Endothelial cell (in vitro differentiated cells): ENCODE data around the gene CRTAC1. TPM values are rescaled to one million over a fixed set of nuclear protein-coding genes. Genes with fewer than 3 reads are reported as not detected.
A peak's percentile ranks its signal among the peaks of the same experiment; 100 is the strongest.

Experiments
- DNase-seq: peaks from one replicate; pipeline ENCODE4 v3.0.0; 2021; ENCODE audit warnings: low spot score
- H3K27ac Mint-ChIP-seq: one replicate; pipeline ENCODE4 v1.8.0; 2021; ENCODE audit warnings: mixed read lengths, inconsistent platforms; ENCODE audit not compliant: unreplicated experiment
- H3K27me3 Mint-ChIP-seq: one replicate; pipeline ENCODE4 v1.8.0; 2021; ENCODE audit warnings: mild to moderate bottlenecking, moderate library complexity, mixed read lengths, inconsistent platforms; ENCODE audit not compliant: unreplicated experiment
- H3K36me3 Mint-ChIP-seq: one replicate; pipeline ENCODE4 v1.8.0; 2021; ENCODE audit warnings: mild to moderate bottlenecking, low read depth, mixed read lengths, inconsistent platforms; ENCODE audit not compliant: unreplicated experiment
- H3K4me1 Mint-ChIP-seq: one replicate; pipeline ENCODE4 v1.8.0; 2021; ENCODE audit warnings: mild to moderate bottlenecking, mixed read lengths, inconsistent platforms; ENCODE audit not compliant: unreplicated experiment
- H3K4me3 Mint-ChIP-seq: one replicate; pipeline ENCODE4 v1.8.0; 2021; ENCODE audit warnings: mild to moderate bottlenecking, mixed read lengths, inconsistent platforms; ENCODE audit not compliant: unreplicated experiment
- H3K9me3 Mint-ChIP-seq: one replicate; pipeline ENCODE4 v1.8.0; 2021; ENCODE audit warnings: mixed read lengths, inconsistent platforms; ENCODE audit not compliant: unreplicated experiment
- total RNA-seq: library from RNA; stranded (reverse); fragmentation: NEBNext Ultra II Directional; extraction: Animal tissue kit (Norgen Biotek cat#: 25700); gene quantifications from one replicate; pipeline ENCODE4 v1.2.1, GENCODE V29; 2021; ENCODE audit not compliant: unreplicated experiment
- TF ChIP-seq, protein P1 (sequence below): fragments of 200-600 bp; sonication (generic); IDR thresholded peaks from one replicate; pipeline ENCODE4 v1.5.0; 2021; ENCODE audit warnings: antibody characterized with exemption; ENCODE audit not compliant: unreplicated experiment

The CRTAC1 gene
- total RNA-seq, 1 donor from 2014 or later, result 37.3 TPM

DNA sequence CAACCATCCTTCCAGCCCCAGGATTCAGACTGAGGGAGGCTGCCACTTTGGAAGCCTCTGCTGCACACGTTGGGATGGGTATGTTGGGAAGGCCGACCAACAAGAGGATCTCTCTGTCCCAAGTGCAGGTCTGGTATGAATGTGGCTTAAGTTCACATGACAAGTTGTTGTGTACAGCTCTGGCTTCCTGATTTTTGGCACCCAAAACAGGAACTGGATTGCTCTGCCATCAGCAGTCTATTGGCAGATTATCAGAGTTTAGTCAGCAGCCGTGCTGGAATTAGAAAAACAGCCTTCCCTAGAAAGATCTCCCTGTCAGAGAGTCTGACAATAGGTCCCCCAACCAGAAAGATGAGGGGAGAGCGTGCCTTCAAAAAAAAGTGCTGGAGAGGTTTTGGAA is 113.8 kb downstream of the CRTAC1 start:
- TF ChIP-seq, protein P1, sequence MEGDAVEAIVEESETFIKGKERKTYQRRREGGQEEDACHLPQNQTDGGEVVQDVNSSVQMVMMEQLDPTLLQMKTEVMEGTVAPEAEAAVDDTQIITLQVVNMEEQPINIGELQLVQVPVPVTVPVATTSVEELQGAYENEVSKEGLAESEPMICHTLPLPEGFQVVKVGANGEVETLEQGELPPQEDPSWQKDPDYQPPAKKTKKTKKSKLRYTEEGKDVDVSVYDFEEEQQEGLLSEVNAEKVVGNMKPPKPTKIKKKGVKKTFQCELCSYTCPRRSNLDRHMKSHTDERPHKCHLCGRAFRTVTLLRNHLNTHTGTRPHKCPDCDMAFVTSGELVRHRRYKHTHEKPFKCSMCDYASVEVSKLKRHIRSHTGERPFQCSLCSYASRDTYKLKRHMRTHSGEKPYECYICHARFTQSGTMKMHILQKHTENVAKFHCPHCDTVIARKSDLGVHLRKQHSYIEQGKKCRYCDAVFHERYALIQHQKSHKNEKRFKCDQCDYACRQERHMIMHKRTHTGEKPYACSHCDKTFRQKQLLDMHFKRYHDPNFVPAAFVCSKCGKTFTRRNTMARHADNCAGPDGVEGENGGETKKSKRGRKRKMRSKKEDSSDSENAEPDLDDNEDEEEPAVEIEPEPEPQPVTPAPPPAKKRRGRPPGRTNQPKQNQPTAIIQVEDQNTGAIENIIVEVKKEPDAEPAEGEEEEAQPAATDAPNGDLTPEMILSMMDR, result no peak
- H3K27ac Mint-ChIP-seq, result no peak overlapping the region
- no peaks in the 10 kb centered on the region for H3K36me3 Mint-ChIP-seq
- H3K4me3 Mint-ChIP-seq, result no peak overlapping the region
- DNase-seq, result no peak
- H3K4me1 Mint-ChIP-seq, result peaks cover 10% of the 10 kb centered on the region
- peaks cover 2% of the 10 kb centered on the region for H3K27me3 Mint-ChIP-seq
- no peaks in the 10 kb centered on the region for H3K9me3 Mint-ChIP-seq

DNA sequence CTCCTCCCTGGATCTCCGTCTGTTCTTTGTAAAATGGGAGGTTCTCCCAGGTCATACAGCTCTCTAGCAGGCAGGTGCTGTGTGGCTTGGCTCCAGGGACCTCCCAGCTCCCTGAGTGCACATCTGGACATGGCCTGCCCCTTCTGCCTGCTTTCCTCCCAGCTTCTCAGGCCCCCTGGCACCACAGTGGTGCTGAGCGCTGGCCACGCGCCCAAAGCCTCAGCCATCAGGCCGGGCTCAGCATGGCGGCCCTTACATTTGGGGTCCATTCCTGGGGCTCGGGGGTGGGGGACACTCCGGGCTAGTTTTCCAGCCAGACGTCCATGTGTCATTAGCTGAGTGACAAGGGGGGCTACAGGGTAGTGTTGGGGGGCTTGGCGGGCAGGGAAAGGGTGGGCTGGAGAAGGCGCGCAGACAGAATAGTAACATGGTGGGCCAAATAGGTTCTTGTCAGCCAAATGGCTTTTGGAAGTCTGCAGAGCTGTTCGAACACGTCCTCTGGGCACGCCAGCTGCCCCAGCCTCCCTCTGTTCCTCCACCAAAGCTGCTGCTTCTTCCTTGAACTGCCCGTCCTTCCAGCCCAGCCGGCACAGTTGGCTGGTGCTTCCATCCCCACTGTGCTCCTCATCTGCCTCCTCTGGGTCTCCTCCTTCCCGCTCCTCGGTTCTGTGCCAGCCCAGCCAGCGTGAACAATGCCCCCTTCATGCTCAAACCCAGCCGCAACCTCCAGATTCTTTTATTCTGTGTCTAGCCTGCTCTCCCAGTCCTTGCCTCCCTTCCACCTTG is 114.9 kb downstream of the CRTAC1 start:
- Mint-ChIP-seq H3K36me3 (no peaks in the 10 kb centered on the region), H3K27ac (no peak overlapping the region), H3K4me3 (peak overlapping the region; percentile 23), H3K4me1 (peaks cover 10% of the 10 kb centered on the region), H3K9me3 (no peaks in the 10 kb centered on the region), H3K27me3 (peaks cover 2% of the 10 kb centered on the region)
- DNase-seq, result no peak
- TF ChIP-seq, protein P1, result no peak

DNA sequence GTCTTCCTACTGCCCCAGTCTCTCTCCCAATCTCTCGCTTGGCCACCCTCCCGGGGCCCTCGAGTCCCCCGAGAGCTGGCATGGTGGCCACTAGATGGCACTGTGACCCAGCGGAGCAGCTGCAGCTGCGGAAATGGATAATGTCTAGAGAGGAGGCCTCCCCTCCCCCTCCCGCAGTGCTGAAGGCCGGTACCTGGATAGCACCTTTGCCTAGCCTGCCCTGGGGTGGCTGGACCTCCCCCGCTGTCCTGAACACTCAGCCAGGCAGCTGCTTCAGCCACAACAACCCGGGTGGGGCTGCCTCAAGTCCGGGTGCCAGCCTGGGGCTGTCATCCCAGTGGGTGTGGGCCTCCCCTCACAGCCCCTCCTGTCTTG is 115.6 kb downstream of the CRTAC1 start:
- H3K27me3 Mint-ChIP-seq, result peaks cover 2% of the 10 kb centered on the region
- H3K4me3 Mint-ChIP-seq, result no peak overlapping the region
- no peaks in the 10 kb centered on the region for H3K9me3 Mint-ChIP-seq
- no peak overlapping the region for H3K27ac Mint-ChIP-seq
- peak; percentile 85 for DNase-seq
- H3K36me3 Mint-ChIP-seq, result no peaks in the 10 kb centered on the region
- TF ChIP-seq, protein P1, result peak; percentile 87
- peaks cover 10% of the 10 kb centered on the region for H3K4me1 Mint-ChIP-seq

DNA sequence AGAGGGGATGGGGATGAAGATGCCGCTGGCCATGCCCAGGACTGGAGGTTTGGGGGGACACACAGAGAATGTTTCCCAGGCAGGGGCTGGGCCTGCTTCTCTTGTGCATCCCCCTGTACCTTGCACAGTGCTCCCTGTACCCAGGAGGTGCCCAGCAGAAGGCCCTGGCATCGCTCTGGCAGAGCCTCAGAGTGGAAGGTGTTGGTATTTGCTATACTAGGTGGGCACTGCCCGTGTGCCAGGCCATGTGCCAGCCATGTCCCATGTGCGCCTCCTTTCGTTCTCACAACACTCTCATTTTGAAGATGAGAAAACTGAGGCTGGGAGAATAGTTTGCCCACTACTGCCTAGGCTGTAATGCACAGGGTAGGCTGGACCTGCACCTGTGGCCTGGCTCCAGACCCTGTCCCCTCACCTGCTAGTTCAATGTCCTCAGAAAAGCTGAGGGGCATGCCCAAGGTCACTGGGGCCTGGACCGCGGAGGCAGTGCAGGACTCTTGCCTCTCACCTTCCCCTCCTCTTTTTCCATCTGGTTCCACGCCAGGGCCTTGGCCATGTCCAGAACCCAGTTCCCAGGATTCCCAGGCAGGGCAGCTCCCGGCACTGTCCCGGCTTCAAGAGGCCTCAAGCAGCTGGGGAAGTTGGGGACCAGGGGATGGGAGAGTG is 116.1 kb downstream of the CRTAC1 start:
- no peak for DNase-seq
- Mint-ChIP-seq H3K27ac (no peak overlapping the region), H3K36me3 (no peaks in the 10 kb centered on the region), H3K4me1 (peaks cover 10% of the 10 kb centered on the region), H3K27me3 (peaks cover 2% of the 10 kb centered on the region), H3K9me3 (no peaks in the 10 kb centered on the region), H3K4me3 (no peak overlapping the region)
- TF ChIP-seq, protein P1, result no peak

DNA sequence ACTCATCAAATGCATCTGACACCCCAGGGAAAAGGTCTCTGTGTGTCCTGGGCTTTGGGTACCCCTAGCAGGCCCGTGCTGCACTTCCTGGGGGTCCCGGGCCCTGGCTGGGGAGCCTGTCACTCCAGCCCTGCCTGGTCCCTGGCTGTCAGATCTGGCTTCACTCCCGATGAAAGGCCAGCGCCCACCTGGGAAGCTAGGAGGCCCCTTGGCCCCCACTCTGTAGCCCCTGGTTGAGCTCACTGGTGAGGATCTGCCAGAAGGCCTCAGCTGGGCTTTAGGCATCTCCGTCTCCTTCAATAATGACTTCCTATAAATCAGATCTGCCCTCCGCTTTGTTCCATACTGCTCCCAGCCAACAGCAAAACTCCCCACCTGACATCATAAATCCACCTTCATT is 116.8 kb downstream of the CRTAC1 start:
- H3K9me3 Mint-ChIP-seq, result no peaks in the 10 kb centered on the region
- H3K27me3 Mint-ChIP-seq, result peaks cover 3% of the 10 kb centered on the region
- peak overlapping the region; percentile 28 for H3K27ac Mint-ChIP-seq
- no peak overlapping the region for H3K4me3 Mint-ChIP-seq
- H3K36me3 Mint-ChIP-seq, result no peaks in the 10 kb centered on the region
- DNase-seq, result no peak
- TF ChIP-seq, protein P1, result no peak
- peaks cover 10% of the 10 kb centered on the region for H3K4me1 Mint-ChIP-seq
